Measurements from ENCODE around the gene TMEM201.

Gene TMEM201

DNA sequence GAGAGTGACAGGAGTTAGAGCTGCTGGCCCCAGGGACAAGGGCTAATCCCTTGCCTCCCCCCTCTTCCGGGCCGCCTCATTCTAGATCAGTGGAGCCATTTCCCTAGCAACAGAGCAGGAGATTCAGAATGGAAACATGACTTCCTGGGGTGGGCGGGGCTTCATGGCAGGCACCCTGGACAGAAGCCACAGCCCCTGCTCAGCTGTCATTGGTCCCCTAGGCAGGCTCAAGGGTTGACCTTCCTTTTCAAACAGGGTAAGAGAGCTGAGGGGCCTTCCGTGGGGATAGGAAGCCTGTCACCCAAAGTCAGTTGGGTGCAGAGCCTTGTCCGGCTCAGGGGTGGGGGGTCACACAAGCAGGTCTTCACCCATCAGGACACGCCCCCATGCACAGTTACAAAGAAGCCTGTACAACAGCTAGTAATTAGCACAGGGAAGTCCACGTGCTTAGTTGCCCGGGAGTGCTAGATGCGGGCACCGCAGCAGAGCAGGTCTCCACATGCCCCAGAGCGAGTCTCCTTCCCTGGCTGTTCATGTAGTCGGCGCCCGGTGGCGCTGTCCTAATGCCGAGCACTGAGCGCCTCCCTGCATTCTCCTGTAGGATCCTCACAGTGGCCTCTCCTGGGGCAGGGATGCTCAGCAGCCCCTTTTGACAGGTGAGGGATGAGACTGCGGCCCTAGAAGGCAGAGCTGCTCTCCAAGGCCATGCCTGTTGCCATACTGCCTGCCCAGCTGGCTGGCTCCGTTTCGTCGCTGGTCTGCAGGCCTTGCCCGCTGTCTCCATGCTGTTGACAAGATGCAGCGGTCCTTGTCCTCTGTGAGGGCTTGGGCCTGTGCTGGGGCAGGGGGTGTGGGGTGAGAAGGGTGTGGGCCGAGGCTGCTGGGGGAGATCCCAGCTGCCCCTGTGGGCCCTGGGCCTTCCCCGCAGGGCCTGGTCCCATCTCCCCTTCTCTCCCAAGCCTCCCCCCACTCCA lies 5.1 kb downstream of the TMEM201 start (continued):
- TF ChIP-seq ZNF677 (tag by site-specific recombination; IDR thresholded peaks at IDR 0.05) (no peak), ZNF610 (tag by site-specific recombination; IDR thresholded peaks at IDR 0.05; ENCODE audit: borderline replicate concordance) (no peak), ZNF140 (tag by site-specific recombination; IDR thresholded peaks at IDR 0.05) (no peak), MYNN (tag by site-specific recombination; IDR thresholded peaks at IDR 0.05; ENCODE audit: borderline replicate concordance) (no peak), IKZF3 (tag by site-specific recombination; IDR thresholded peaks at IDR 0.05) (peak; percentile 59; the same call in 1 of the 2 replicates), ZNF654 (tag by site-specific recombination; IDR thresholded peaks at IDR 0.05; ENCODE audit: low read depth) (no peak), ZEB2 (tag by site-specific recombination; IDR thresholded peaks at IDR 0.05) (no peak), ZNF707 (tag by site-specific recombination; IDR thresholded peaks at IDR 0.05) (no peak), ZNF596 (tag by site-specific recombination; IDR thresholded peaks at IDR 0.05) (no peak), KLF8 (tag by site-specific recombination; IDR thresholded peaks at IDR 0.05) (no peak), SCRT1 (tag by site-specific recombination; IDR thresholded peaks at IDR 0.05; ENCODE audit: borderline replicate concordance) (no peak), ZNF132 (tag by site-specific recombination; IDR thresholded peaks at IDR 0.05; ENCODE audit: borderline replicate concordance) (no peak), ZNF354C (tag by site-specific recombination; IDR thresholded peaks at IDR 0.05; ENCODE audit: borderline replicate concordance, low read depth) (no peak), ZNF114 (tag by site-specific recombination; IDR thresholded peaks at IDR 0.05) (no peak), ZNF341 (tag by site-specific recombination; IDR thresholded peaks at IDR 0.05; ENCODE audit: low read depth) (peak; percentile 24; the same call in 1 of the 2 replicates), ZNF146 (tag by site-specific recombination; IDR thresholded peaks at IDR 0.05) (no peak), ZNF398 (tag by site-specific recombination; IDR thresholded peaks at IDR 0.05) (peak; percentile 79)
- TF ChIP-seq, protein P1, sequence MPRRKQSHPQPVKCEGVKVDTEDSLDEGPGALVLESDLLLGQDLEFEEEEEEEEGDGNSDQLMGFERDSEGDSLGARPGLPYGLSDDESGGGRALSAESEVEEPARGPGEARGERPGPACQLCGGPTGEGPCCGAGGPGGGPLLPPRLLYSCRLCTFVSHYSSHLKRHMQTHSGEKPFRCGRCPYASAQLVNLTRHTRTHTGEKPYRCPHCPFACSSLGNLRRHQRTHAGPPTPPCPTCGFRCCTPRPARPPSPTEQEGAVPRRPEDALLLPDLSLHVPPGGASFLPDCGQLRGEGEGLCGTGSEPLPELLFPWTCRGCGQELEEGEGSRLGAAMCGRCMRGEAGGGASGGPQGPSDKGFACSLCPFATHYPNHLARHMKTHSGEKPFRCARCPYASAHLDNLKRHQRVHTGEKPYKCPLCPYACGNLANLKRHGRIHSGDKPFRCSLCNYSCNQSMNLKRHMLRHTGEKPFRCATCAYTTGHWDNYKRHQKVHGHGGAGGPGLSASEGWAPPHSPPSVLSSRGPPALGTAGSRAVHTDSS (tag by site-specific recombination; IDR thresholded peaks at IDR 0.05): no peak
- TF ChIP-seq, protein P2, sequence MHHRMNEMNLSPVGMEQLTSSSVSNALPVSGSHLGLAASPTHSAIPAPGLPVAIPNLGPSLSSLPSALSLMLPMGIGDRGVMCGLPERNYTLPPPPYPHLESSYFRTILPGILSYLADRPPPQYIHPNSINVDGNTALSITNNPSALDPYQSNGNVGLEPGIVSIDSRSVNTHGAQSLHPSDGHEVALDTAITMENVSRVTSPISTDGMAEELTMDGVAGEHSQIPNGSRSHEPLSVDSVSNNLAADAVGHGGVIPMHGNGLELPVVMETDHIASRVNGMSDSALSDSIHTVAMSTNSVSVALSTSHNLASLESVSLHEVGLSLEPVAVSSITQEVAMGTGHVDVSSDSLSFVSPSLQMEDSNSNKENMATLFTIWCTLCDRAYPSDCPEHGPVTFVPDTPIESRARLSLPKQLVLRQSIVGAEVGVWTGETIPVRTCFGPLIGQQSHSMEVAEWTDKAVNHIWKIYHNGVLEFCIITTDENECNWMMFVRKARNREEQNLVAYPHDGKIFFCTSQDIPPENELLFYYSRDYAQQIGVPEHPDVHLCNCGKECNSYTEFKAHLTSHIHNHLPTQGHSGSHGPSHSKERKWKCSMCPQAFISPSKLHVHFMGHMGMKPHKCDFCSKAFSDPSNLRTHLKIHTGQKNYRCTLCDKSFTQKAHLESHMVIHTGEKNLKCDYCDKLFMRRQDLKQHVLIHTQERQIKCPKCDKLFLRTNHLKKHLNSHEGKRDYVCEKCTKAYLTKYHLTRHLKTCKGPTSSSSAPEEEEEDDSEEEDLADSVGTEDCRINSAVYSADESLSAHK (tag by site-specific recombination; IDR thresholded peaks at IDR 0.05): no peak
- TF ChIP-seq, protein P3, sequence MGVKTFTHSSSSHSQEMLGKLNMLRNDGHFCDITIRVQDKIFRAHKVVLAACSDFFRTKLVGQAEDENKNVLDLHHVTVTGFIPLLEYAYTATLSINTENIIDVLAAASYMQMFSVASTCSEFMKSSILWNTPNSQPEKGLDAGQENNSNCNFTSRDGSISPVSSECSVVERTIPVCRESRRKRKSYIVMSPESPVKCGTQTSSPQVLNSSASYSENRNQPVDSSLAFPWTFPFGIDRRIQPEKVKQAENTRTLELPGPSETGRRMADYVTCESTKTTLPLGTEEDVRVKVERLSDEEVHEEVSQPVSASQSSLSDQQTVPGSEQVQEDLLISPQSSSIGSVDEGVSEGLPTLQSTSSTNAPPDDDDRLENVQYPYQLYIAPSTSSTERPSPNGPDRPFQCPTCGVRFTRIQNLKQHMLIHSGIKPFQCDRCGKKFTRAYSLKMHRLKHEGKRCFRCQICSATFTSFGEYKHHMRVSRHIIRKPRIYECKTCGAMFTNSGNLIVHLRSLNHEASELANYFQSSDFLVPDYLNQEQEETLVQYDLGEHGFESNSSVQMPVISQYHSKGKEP (tag by site-specific recombination; IDR thresholded peaks at IDR 0.05): no peak
- TF ChIP-seq, protein P4, sequence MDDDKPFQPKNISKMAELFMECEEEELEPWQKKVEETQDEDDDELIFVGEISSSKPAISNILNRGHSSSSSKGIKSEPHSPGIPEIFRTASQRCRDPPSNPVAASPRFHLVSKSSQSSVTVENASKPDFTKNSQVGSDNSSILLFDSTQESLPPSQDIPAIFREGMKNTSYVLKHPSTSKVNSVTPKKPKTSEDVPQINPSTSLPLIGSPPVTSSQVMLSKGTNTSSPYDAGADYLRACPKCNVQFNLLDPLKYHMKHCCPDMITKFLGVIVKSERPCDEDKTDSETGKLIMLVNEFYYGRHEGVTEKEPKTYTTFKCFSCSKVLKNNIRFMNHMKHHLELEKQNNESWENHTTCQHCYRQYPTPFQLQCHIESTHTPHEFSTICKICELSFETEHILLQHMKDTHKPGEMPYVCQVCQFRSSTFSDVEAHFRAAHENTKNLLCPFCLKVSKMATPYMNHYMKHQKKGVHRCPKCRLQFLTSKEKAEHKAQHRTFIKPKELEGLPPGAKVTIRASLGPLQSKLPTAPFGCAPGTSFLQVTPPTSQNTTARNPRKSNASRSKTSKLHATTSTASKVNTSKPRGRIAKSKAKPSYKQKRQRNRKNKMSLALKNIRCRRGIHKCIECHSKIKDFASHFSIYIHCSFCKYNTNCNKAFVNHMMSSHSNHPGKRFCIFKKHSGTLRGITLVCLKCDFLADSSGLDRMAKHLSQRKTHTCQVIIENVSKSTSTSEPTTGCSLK (tag by site-specific recombination; IDR thresholded peaks at IDR 0.05): no peak
- TF ChIP-seq, protein P5, sequence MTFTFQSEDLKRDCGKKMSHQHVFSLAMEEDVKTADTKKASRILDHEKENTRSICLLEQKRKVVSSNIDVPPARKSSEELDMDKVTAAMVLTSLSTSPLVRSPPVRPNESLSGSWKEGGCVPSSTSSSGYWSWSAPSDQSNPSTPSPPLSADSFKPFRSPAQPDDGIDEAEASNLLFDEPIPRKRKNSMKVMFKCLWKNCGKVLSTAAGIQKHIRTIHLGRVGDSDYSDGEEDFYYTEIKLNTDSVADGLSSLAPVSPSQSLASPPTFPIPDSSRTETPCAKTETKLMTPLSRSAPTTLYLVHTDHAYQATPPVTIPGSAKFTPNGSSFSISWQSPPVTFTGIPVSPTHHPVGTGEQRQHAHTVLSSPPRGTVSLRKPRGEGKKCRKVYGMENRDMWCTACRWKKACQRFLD (tag by site-specific recombination; IDR thresholded peaks at IDR 0.05): no peak
- TF ChIP-seq, protein P6, sequence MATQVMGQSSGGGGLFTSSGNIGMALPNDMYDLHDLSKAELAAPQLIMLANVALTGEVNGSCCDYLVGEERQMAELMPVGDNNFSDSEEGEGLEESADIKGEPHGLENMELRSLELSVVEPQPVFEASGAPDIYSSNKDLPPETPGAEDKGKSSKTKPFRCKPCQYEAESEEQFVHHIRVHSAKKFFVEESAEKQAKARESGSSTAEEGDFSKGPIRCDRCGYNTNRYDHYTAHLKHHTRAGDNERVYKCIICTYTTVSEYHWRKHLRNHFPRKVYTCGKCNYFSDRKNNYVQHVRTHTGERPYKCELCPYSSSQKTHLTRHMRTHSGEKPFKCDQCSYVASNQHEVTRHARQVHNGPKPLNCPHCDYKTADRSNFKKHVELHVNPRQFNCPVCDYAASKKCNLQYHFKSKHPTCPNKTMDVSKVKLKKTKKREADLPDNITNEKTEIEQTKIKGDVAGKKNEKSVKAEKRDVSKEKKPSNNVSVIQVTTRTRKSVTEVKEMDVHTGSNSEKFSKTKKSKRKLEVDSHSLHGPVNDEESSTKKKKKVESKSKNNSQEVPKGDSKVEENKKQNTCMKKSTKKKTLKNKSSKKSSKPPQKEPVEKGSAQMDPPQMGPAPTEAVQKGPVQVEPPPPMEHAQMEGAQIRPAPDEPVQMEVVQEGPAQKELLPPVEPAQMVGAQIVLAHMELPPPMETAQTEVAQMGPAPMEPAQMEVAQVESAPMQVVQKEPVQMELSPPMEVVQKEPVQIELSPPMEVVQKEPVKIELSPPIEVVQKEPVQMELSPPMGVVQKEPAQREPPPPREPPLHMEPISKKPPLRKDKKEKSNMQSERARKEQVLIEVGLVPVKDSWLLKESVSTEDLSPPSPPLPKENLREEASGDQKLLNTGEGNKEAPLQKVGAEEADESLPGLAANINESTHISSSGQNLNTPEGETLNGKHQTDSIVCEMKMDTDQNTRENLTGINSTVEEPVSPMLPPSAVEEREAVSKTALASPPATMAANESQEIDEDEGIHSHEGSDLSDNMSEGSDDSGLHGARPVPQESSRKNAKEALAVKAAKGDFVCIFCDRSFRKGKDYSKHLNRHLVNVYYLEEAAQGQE (tag by site-specific recombination; IDR thresholded peaks at IDR 0.05): peak; percentile 89
